Measurements from ENCODE around the gene PRRX1.

The PRRX1 gene

DNA sequence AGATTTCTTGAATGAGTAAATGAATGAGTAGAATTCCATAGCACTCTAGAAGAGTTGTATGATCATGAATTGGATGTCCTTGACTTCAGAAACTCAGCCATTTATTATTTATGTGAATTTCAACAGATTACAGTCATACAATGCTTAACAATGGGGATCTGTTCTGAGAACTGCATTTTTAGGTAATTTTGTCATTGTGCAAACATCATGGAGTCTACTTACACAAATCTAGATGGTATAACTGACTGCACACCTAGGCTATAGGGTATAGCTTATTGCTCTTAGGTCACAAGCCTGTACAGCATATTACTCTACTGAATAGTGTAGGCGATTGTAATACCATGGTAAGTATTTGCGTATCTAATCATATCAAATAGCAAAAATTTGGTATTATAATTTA lies 59.6 kb downstream of the PRRX1 start:
- DNase-seq = no peak

DNA sequence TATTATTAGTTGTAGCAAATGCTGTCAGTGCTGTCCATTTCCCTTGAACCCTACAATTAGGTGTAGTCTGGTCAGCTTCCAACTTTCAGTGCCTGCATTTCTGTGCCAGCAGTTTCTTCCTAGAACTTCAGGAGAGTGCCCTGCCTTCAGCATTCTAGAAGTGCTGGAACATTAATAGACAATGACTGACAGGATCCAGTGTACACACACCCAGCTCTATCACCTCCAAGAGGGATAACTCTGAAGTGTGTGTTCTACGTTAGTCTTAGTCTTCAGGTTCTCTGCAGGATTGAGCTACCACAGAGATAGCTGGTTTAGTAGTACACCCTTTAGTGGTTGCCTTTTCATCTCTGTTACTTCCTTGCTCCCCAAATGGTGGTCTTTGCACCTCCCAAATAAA lies 61.4 kb downstream of the PRRX1 start:
- no peak for DNase-seq

DNA sequence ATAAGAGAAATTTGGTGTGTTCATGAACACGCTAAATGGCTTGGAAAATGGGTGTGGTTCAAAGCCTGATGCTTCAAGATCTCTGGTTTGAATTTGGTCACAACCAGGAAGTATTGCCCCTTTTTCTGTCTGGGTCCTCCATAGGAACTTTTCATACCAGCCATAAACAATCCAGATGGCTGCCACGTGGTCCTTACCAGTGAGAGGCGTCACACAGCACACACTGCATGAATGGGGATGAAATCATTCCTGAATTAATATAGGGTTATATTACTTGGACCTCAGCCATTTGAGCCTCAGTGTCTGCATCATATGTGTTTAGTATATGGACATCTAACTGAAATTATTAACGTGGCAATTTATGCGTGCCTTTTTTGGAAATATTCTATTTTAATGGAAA lies 64.0 kb downstream of the PRRX1 start:
- no peak for DNase-seq

DNA sequence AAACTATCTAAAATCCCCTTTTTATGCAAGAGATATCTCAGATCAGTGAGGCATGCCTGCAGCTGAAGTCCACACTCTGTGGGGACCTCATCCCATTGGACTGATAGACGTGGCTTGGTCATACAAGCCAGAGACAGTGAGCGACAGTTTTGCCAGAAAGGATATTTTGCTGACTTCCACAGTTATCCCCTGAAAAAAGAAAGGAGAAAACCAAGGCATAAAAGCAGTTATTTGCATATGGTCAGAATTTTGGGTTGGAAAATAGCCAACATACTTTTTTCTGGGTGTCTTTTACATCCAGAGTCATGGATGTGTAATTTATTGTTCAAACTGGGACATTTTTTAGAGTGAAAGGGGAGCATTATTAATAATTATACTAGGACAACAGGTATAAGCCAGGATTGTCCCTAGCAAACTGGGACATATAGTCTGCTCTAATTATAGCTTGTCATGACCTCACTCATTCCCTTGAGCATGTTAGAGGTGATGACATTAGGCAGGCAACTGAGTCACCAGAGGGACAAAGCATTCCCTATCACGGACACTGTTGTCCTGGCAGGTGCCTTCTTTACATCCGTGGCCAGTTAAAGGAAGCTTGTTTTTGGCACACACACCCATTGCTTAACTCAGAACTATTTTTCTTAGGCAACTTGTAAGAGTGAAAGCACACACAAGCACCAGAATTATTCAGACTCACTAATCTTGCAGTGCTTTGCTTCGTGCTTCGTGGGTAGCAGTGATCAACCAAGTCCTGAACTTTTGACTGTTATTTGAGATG lies 65.5 kb downstream of the PRRX1 start:
- no peak for DNase-seq

DNA sequence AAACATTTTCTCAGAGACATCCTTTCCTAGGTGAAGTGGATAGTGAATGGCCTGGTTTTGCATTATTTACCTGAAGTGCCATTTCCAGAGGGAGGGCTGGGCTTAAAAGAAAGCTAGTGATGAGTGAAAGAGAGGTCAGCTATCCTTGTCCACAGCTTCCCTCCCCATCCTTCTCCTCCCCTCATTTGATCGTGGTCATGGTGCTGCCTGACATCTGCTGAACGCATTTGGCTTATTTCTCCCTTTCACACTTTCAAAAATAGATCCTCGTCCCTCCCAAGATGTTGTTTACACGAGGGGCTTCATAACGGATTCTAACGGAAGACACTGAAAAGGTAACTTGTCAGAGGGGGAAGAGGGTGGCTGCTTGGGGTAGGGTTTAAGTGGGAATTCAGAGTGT lies 66.1 kb downstream of the PRRX1 start:
- DNase-seq = no peak

DNA sequence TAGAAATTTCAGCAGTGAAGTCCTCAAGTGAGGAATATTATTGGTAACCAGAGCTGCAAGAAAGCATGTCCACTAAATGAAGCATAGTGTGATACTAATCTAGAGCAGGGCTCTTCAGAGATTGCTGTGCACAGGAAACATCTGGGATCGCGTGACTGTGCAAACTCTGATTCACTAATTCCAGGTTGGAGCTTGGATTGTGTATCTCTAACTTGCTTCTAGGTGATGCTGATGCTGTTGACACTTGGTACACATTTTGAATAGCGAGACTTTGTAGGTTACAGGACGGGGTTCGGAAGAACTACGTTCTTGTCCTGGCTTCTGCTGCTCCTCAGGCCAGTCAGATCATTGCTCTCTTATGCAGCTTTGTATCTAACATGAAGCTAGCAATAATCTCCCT lies 66.5 kb downstream of the PRRX1 start:
- DNase-seq = no peak

DNA sequence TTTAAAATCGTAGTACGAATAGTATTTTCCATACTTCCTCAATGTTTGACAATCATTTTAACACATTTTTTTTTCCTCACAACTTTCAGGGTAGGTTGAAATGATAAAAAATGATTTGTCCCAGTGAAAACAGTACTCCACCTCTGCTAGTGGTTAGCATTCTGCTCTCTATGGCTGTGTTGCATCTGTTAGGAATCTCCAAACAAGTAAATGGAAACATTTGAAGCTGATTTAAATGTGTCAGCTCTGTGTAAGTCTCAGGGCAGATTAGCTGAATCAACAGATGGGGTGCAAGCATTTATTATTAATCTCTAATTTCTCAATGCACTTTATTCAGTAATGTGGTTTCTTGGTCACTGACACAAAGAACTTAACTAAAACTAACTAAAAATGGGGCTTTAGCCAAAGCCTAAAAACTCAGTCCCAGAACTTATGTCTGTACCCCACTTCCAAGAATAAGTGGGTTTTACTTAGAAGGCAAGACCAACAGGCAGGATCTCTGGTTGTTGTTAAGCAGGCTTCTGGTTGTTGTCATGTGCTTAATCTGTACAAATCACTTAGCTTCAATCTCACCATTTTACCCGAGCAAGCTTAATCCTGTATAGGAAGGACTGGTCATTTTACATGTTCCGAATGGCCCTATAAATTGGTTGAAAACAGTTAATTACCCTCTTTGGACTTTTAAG lies 67.8 kb downstream of the PRRX1 start:
- DNase-seq = no peak

DNA sequence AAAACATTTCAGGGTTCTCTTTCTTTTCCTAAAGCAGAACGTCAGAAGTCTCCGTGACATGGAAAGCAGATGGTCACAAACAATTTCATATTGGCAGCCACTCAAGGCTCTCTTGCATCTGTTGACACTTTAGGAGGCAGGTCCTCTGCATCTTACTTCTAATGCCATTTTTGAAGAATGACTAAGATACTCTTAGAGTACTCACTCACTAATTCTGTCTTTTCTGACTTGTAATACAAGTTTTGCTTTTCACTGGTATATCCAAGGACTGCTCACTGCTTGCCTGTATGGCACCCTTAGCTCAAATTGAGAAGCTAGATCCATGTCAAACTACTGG lies 68.3 kb downstream of the PRRX1 start:
- no peak for DNase-seq

DNA sequence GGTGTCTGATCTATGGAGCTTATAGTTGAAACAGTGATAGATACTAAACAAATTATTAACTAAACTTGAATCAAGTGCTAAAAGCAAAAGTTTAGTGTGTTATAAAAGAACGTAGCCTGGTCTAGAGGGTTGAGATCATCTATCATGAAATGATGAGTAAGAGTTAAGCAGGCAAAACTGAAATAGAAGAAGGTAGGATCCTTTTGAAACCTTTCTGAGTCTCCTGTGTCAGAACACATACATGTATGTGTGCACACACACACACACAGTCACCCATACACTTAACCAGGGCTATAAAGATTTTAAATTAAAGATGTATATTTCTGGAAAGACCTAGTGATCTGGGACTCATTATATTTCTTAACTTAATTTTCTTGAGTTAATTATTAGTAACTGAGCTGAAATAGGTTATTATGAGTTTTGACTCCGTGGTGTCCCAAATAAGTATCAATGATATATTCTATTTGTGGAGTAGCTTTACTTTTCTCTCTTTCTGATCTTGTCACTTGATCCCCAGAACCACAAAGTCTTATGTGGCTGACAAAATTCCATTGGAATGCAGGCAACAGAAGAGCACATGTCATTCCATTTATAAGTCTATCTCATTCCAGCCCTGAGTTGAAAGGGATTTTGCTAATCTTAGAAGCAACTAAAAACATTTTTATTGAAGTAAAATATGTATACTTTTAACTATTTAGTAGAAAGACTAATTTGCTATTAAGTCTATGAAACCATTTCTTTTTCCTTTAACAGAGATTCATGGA lies 70.7 kb downstream of the PRRX1 start:
- DNase-seq = no peak

DNA sequence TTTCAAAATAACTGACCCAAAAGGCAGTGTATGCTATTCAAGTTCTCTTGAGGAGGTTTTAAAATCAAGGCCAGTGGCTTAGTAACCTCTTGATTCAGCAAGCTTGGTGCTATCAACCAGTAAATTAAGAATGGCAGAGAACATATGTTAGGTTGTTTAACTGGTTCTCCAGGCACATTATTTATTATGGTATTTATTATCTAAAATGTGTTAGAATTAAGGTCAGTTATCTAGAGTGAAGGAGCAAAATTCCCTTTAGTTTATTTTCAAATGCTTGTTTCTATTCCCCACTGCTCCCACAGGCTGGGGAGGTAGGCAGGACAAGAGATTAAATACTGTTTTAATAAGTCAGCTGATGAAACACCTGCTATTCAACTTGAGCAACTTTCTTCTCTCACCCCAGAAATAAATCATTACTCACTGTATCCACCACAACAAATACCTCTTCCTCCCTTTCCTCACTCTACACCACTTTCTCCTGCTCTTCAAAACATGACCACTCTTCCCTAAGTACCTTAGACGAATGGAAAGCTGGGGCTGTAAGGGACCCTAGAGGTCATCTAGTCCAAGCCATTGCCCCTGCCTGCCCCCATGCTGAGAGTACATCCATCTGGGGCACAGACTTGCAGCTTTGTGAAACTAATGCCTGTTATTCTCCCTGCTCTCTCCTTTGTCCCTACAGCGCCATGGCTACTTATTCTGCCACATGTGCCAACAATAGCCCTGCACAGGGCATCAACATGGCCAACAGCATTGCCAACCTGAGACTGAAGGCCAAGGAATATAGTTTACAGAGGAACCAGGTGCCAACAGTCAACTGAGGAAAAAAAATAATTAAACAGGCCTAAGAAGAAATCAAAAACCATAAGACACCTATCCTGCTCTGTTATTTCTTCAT lies 71.7 kb downstream of the PRRX1 start:
- no peak for DNase-seq

DNA sequence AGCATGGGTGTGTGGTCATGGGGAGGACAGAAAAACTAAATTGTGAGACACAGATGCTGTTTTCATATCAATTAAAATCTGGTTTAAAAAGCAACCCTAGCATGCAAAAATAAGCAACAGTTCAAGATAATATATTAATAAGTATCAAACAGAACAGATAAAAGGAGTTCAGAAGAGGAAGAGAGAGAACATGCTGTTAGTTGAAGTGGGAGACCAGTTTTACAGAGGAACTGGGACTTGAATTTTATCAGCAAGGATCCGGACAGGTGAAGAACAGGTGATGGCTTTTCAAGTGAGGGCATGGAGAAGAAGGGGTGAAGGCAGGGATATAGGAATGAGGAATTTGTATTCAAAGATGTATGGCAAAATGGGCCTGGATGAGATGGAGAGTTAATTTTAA lies 75.9 kb downstream of the PRRX1 start:
- no peak for DNase-seq

DNA sequence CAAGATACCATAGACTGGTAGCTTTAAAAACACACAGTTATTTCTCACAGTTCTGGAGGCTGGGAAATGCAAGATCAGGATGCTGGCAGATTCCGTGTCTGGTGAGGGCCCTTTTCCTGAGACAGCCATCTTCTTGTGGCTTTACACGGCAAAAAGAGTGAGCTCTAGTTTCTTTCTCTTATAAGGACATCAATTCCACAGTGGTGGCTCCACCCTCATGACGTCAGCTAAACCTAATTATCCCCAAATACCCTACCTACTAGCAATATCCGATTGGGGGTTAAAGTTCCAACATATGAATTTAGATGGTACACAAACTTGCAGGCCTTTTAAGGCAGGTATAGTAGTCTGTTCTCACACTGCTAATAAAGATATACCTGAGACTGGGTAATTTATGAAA lies 77.7 kb downstream of the PRRX1 start:
- no peak for DNase-seq

DNA sequence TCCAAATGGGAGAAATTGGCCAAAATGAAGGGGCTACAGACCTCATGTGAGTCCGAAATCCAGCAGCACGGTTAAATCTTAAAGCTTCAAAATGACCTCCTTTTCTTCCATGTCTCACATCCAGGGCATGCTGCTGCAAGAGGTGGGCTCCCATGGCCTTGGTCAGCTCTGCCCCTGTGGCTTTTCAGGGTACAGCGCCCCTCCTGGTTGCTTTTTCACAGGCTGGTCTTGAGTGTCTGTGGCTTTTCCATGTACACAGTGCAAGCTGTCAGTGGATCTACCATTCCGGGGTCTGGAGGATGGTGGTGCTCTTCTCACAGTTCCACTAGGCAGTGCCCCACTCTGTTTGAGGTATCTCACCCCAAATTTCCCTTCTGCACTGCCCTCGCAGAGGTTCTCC lies 78.7 kb downstream of the PRRX1 start:
- no peak for DNase-seq

DNA sequence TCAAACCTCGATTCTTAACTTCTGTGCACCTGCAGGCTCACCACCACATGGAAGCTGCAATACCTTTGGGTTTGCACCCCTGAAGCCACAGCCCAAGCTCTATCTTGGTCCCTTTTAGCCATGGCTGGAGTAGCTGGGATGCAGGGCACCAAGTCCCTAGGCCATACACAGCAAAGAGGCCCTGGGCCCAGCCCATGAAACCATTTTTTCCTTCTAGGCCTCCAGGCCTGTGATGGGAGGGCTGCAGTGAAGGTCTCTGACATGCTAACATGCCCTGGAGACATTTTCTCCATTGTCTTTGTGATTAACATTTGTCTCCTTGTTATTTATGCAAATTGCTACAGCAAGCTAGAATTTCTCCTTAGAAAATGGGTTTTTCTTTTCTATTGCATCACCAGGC lies 79.2 kb downstream of the PRRX1 start:
- DNase-seq = no peak

DNA sequence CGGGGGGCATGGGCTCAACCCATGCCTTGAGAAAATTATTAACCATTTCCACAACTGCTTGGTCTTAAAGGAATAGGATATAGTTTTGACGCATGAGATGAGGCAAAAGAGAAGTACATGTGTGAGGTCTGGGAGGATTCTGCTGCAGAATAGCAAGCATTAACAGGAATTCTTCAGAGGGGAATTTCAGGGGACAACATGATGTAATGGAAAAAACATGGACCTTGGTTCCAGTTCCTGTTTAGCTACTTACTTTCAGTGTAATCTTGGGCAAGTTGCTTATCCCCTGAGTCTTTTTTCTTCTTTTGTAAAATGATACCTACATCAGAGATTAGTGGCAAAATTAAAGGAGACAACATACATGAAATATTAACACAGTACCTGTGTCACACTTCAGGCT lies 85.6 kb downstream of the PRRX1 start:
- DNase-seq = no peak

DNA sequence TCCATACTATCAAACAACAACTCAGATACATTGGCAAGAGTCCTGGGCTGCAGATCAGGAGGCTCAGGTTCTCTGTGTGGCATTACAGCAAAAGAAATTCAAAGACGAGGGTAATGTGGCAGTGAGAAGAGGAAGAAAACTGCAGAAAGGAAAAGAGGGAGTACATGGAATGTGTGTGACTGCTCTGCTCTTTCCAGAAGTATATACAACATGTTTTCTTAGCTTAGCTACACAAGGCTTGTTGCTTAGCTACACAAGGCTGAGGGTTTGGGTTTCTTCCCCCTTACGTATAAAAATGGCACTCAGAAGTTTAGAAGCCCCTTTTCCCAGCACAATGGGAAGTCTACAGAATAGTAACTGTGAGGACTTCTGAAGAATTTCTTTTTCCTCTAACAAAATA lies 86.0 kb downstream of the PRRX1 start:
- no peak for DNase-seq

DNA sequence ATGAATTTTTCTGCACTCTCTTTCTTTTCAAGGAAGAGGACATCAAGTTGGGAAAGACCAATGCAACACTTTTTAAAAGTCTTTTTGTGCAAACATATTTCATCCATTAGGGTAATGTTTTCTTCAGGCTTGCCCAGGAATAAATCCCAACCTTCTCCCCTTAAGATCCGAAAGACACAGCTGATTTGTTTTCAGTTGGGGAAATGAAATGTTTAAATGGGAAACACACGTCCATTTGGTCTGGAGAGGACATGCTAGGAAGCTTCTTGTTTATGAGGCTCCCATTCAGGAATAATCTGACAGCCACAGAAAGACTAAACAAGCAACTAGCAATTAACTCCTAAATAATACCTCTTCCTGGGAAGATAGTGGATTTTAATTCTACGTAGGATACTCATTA lies 91.9 kb downstream of the PRRX1 start:
- no peak for DNase-seq

DNA sequence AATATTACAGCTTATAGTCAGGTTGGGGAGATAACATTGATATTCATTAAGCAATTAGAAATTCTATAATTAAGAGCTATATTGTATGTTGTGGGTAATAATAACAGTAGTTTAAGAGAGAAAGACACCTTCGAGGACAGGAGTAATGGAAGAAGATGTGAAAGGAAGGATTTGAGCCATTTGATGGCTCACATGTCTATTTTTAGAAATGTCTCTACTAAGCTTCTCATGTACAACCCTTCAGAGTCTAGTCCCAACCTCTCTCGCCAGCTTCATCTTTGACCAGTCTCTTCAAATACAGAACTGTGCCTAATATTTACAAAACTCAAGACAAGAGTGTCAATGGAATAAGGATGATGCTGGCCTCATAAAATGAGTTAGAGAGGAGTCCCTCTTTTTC lies 95.1 kb downstream of the PRRX1 start:
- no peak for DNase-seq

DNA sequence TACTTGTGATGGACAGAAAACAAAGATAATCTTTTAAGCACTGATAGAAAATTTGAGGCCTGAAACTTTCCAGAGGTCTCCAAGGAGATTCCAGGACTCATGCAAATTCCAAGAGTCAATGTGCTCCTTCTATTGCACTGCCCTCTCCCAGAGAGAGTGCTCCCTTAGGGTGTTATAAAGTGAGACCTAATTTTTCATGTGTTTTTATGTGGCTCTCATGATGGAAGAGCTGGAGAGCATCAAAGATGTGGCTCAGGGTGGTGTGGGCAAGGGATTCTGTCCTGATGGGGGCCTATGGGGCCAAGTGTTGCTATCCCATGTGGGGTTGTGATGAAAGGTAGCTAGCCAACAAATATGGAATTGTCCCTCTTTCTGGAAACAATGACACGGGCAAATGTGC lies 101.3 kb downstream of the PRRX1 start:
- DNase-seq = no peak

DNA sequence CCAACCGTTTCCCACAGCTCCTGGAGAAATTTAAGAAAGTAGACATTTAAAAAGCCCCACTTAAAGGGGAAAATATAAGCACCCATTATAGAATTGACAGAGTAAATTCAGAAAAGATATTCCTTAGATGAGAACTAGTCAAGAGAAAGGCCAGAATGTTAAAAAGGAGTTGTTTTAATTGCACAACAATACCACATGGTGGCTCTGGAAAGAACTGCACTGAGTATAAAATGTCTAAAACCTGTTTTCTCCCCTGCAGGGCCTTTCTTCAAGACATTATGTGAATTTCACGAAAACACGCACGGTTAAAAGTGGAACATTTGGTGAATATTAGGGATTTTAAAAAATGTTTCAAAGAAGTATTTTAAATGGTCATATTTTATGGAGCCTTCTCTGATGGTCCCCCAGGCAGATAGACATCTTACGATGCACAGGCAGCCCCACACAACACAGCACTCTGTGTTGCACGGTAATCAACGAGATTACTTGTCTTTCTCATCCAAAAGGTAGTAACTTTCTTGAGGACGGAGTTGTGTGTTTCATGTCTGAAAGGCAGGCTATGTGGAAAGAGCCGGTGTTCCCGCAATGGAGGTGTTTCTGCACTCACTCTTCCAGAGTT lies 101.9 kb downstream of the PRRX1 start:
- no peak for DNase-seq

DNA sequence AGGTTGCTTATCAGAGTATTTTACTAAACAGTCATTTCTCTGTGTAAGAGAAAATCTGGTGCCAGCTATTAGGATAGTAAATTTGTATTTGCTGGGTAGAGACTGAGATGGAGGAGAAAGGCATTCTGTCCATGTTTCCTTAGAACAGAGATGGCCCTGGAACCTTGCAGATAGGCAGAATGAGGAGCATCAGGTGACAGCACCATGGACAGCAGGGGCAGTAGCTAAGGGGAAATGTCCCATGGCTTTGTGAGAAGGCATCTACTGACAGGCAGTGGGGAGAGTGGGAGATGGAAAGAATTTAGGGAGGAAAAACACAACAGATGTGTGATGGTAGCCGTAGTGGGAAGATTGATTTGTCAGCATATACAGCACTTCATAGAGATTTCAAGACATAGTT lies 105.0 kb downstream of the PRRX1 start:
- DNase-seq = no peak

DNA sequence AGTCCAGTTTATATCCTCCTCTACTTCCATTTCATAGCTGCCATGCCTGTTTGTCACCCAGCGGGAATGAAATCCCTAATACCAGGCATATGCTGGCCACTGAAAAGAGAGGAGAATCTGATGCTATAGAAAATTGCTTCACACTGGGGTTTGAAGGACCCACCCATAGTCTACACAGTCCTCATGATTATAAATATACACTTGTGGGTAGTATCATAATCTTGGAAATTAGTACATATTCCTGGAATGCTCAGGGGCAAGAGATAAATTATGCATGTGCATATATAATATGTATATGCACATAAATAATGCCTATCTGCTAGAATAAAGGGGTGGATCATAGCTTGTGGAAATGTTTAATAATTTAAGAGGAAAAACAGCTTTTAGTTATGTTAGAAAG lies 105.8 kb downstream of the PRRX1 start:
- no peak for DNase-seq

DNA sequence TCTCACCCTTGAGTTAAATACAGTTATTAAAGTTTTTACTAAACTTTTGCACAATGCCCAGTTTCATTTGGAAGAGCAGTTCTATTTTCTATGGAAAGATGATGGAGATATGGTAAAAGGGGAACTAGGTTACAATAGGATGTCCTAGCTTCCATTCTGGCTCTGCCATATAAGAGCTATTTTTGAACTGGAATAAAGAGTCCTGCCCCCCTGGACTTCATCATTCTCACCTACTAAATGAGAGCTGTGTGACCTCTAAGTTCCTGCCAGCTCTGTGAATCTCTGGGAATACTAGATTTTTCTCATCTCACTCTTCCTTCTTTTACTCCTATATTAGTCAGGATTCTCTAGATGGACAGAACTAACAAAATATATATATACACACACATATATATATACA lies 106.3 kb downstream of the PRRX1 start:
- no peak for DNase-seq
